HepG2 (cell line): ENCODE results near the gene GEMIN2. TPM values are rescaled to one million over a fixed set of nuclear protein-coding genes. Genes with fewer than 3 reads are reported as not detected.

ENCODE experiments used
- CBX5 ChIP-seq: sonication (generic); formaldehyde crosslinking; IDR thresholded peaks from 2 replicates; pipeline ENCODE4 v1.4.0; 2020; ENCODE audit warnings: missing genetic modification reagents, borderline replicate concordance
- CEBPG ChIP-seq: IDR thresholded peaks from 2 replicates; pipeline ENCODE4 v1.6.1; 2016
- FOXM1 ChIP-seq: sonication (generic); formaldehyde crosslinking; IDR thresholded peaks from 2 replicates; pipeline ENCODE4 v1.5.0; 2020; ENCODE audit warnings: missing genetic modification reagents
- GZF1 ChIP-seq: sonication (generic); formaldehyde crosslinking; IDR thresholded peaks from 2 replicates; pipeline ENCODE4 v1.5.1; 2020; ENCODE audit warnings: mild to moderate bottlenecking, missing genetic modification reagents
- HIVEP1 ChIP-seq: sonication (generic); formaldehyde crosslinking; IDR thresholded peaks from 2 replicates; pipeline ENCODE4 v1.4.0; 2020; ENCODE audit warnings: mild to moderate bottlenecking, missing genetic modification reagents
- IKZF1 ChIP-seq: fragments of 450-650 bp; IDR thresholded peaks from 2 replicates; pipeline ENCODE4 v1.7.1; 2016
- KAT8 ChIP-seq: IDR thresholded peaks from 2 replicates; pipeline ENCODE4 v1.6.1; 2016; ENCODE audit warnings: missing genetic modification reagents, missing compliant biosample characterization
- KDM5A ChIP-seq: fragments of 200-600 bp; sonication (generic); IDR thresholded peaks from 2 replicates; pipeline ENCODE4 v1.7.0; 2018; ENCODE audit warnings: antibody characterized with exemption, mild to moderate bottlenecking, low read length, borderline replicate concordance
- NCOR1 ChIP-seq: fragments of 200-600 bp; sonication (generic); IDR thresholded peaks from 2 replicates; pipeline ENCODE4 v1.7.0; 2017; ENCODE audit warnings: antibody characterized with exemption, low read length, borderline replicate concordance
- NFE2 ChIP-seq: sonication (generic); formaldehyde crosslinking; IDR thresholded peaks from 2 replicates; pipeline ENCODE4 v1.4.0; 2020; ENCODE audit warnings: missing genetic modification reagents
- NFIC ChIP-seq: IDR thresholded peaks from 2 replicates; pipeline ENCODE4 v1.6.1; 2012; ENCODE audit warnings: mild to moderate bottlenecking, low read length, inconsistent platforms
- PHF5A ChIP-seq: IDR thresholded peaks from one replicate; pipeline ENCODE4 v1.6.1; 2018; ENCODE audit warnings: low read depth, missing genetic modification reagents; ENCODE audit not compliant: unreplicated experiment
- RNF2 ChIP-seq: fragments of 450-650 bp; conservative IDR thresholded peaks from 2 replicates; pipeline ENCODE4 v1.6.1; 2016; ENCODE audit warnings: low read depth
- SAFB2 ChIP-seq: sonication (generic); formaldehyde crosslinking; IDR thresholded peaks from 2 replicates; pipeline ENCODE4 v1.5.1; 2020; ENCODE audit warnings: missing genetic modification reagents, low read depth, mild to moderate bottlenecking, borderline replicate concordance
- TAF15 ChIP-seq: fragments of 200-400 bp; formaldehyde crosslinking; IDR thresholded peaks from one replicate; pipeline ENCODE4 v1.6.1; 2018; ENCODE audit warnings: mild to moderate bottlenecking, low read depth, low read length; ENCODE audit not compliant: poor library complexity, severe bottlenecking
- TRIM24 ChIP-seq: sonication (generic); formaldehyde crosslinking; IDR thresholded peaks from 2 replicates; pipeline ENCODE4 v1.8.0; 2022; ENCODE audit warnings: mild to moderate bottlenecking, missing genetic modification reagents
- ZNF446 ChIP-seq: sonication (generic); formaldehyde crosslinking; IDR thresholded peaks from 2 replicates; pipeline ENCODE4 v1.5.0; 2020; ENCODE audit warnings: mild to moderate bottlenecking, missing genetic modification reagents
- ZNF564 ChIP-seq: sonication (generic); formaldehyde crosslinking; IDR thresholded peaks from 2 replicates; pipeline ENCODE4 v1.8.1; 2023; ENCODE audit warnings: mild to moderate bottlenecking, missing genetic modification reagents
- polyA plus RNA-seq, 8 experiments: library from polyadenylated mRNA; depleted of rRNA in 3 of 8; stranded (reverse) in 7 of 8; unstranded in 1 of 8; fragments of >200 nt; fragmentation: Illumina TruSeq in 4 of 8; extraction: Trizol in 4 of 8; gene quantifications; 2 replicates each; pipeline versions ENCODE4 v1.2.1 to v1.2.3, GENCODE V29; 2011 to 2016; ENCODE audit warnings: low read depth in 4 of 8, missing spikeins in 1 of 8, mixed read lengths in 1 of 8; ENCODE audit not compliant: insufficient read depth in 1 of 8
- total RNA-seq, 5 experiments: library from RNA; depleted of rRNA; stranded (reverse); fragments of >200 nt; fragmentation: Illumina TruSeq; extraction: Trizol; gene quantifications; 2 replicates each; pipeline ENCODE4 v1.2.3, GENCODE V29; 2016; ENCODE audit warnings: low read depth in 1 of 5
- TF ChIP-seq, protein P1 (sequence below): sonication (generic); formaldehyde crosslinking; IDR thresholded peaks from 2 replicates; pipeline ENCODE4 v1.8.1; 2023; ENCODE audit warnings: mild to moderate bottlenecking, inconsistent platforms, moderate library complexity, missing genetic modification reagents, borderline replicate concordance
- TF ChIP-seq, protein P2 (sequence below): sonication (generic); formaldehyde crosslinking; IDR thresholded peaks from 2 replicates; pipeline ENCODE4 v1.8.1; 2022; ENCODE audit warnings: low read depth, mild to moderate bottlenecking, missing genetic modification reagents
- TF ChIP-seq, protein P3 (sequence below): sonication (generic); formaldehyde crosslinking; IDR thresholded peaks from 2 replicates; pipeline ENCODE4 v1.4.0; 2020; ENCODE audit warnings: missing genetic modification reagents, borderline replicate concordance
- TF ChIP-seq, protein P4 (sequence below): sonication (generic); formaldehyde crosslinking; conservative IDR thresholded peaks from 2 replicates; pipeline ENCODE4 v1.4.0; 2020; ENCODE audit warnings: missing genetic modification reagents
- TF ChIP-seq, protein P5 (sequence below): sonication (generic); formaldehyde crosslinking; IDR thresholded peaks from 2 replicates; pipeline ENCODE4 v1.8.1; 2023; ENCODE audit warnings: mild to moderate bottlenecking, missing genetic modification reagents, borderline replicate concordance

Gene GEMIN2
- total and polyA plus RNA-seq, 2 of the 13 experiments (the other 11 are each of a cell fraction or from before 2014, with no cell fraction given): 54.8 to 110 TPM

DNA sequence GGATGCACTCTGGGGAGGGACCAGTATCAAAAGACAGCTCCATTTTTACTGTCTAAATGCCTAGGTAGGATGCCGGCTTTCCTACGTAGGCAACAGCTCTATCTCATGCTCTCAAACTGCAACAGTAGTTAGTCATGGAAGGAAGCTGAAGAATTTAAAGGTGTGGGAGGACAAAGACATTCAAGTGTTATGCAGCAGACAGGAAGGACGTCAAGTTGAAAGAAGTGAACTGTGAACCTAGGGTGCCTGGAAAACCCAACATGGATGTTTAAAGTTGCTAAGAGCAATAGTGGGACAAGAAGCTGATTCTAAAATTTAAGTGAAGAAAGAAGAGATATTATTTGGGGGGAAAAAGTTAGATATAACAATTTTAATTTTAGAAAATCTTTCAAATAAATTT is 17.0 kb upstream of the GEMIN2 start (continued):
- TF ChIP-seq, protein P1, sequence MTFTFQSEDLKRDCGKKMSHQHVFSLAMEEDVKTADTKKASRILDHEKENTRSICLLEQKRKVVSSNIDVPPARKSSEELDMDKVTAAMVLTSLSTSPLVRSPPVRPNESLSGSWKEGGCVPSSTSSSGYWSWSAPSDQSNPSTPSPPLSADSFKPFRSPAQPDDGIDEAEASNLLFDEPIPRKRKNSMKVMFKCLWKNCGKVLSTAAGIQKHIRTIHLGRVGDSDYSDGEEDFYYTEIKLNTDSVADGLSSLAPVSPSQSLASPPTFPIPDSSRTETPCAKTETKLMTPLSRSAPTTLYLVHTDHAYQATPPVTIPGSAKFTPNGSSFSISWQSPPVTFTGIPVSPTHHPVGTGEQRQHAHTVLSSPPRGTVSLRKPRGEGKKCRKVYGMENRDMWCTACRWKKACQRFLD (CRISPR knock-in tag): no peak
- no peak for TF ChIP-seq TRIM24 (CRISPR knock-in tag)
- TF ChIP-seq, protein P2, sequence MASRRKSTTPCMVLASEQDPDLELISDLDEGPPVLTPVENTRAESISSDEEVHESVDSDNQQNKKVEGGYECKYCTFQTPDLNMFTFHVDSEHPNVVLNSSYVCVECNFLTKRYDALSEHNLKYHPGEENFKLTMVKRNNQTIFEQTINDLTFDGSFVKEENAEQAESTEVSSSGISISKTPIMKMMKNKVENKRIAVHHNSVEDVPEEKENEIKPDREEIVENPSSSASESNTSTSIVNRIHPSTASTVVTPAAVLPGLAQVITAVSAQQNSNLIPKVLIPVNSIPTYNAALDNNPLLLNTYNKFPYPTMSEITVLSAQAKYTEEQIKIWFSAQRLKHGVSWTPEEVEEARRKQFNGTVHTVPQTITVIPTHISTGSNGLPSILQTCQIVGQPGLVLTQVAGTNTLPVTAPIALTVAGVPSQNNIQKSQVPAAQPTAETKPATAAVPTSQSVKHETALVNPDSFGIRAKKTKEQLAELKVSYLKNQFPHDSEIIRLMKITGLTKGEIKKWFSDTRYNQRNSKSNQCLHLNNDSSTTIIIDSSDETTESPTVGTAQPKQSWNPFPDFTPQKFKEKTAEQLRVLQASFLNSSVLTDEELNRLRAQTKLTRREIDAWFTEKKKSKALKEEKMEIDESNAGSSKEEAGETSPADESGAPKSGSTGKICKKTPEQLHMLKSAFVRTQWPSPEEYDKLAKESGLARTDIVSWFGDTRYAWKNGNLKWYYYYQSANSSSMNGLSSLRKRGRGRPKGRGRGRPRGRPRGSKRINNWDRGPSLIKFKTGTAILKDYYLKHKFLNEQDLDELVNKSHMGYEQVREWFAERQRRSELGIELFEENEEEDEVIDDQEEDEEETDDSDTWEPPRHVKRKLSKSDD (CRISPR knock-in tag): no peak
- TF ChIP-seq ZNF564 (CRISPR knock-in tag): no peak
- TF ChIP-seq RNF2: no peak
- TF ChIP-seq, protein P3, sequence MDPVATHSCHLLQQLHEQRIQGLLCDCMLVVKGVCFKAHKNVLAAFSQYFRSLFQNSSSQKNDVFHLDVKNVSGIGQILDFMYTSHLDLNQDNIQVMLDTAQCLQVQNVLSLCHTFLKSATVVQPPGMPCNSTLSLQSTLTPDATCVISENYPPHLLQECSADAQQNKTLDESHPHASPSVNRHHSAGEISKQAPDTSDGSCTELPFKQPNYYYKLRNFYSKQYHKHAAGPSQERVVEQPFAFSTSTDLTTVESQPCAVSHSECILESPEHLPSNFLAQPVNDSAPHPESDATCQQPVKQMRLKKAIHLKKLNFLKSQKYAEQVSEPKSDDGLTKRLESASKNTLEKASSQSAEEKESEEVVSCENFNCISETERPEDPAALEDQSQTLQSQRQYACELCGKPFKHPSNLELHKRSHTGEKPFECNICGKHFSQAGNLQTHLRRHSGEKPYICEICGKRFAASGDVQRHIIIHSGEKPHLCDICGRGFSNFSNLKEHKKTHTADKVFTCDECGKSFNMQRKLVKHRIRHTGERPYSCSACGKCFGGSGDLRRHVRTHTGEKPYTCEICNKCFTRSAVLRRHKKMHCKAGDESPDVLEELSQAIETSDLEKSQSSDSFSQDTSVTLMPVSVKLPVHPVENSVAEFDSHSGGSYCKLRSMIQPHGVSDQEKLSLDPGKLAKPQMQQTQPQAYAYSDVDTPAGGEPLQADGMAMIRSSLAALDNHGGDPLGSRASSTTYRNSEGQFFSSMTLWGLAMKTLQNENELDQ (CRISPR knock-in tag): no peak
- TF ChIP-seq CBX5: no peak
- TF ChIP-seq TAF15: no peak
- TF ChIP-seq NFE2 (CRISPR knock-in tag): no peak
- TF ChIP-seq HIVEP1 (CRISPR knock-in tag): no peak
- no peak for TF ChIP-seq FOXM1 (CRISPR knock-in tag)
- TF ChIP-seq KDM5A: peak; percentile 25; the same call in 1 of the 2 replicates
- peak; percentile 74; the same call in 1 of the 2 replicates for TF ChIP-seq NCOR1
- TF ChIP-seq IKZF1: no peak
- TF ChIP-seq, protein P4, sequence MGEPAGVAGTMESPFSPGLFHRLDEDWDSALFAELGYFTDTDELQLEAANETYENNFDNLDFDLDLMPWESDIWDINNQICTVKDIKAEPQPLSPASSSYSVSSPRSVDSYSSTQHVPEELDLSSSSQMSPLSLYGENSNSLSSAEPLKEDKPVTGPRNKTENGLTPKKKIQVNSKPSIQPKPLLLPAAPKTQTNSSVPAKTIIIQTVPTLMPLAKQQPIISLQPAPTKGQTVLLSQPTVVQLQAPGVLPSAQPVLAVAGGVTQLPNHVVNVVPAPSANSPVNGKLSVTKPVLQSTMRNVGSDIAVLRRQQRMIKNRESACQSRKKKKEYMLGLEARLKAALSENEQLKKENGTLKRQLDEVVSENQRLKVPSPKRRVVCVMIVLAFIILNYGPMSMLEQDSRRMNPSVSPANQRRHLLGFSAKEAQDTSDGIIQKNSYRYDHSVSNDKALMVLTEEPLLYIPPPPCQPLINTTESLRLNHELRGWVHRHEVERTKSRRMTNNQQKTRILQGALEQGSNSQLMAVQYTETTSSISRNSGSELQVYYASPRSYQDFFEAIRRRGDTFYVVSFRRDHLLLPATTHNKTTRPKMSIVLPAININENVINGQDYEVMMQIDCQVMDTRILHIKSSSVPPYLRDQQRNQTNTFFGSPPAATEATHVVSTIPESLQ (CRISPR knock-in tag): no peak
- TF ChIP-seq GZF1: no peak
- TF ChIP-seq, protein P5, sequence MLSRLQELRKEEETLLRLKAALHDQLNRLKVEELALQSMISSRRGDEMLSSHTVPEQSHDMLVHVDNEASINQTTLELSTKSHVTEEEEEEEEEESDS (CRISPR knock-in tag): no peak
- TF ChIP-seq PHF5A: no peak
- peak; percentile 39; the same call in 1 of the 2 replicates for TF ChIP-seq CEBPG (CRISPR knock-in tag)
- TF ChIP-seq SAFB2 (CRISPR knock-in tag): no peak
- TF ChIP-seq KAT8 (CRISPR knock-in tag): peak; percentile 50; the same call in 1 of the 2 replicates
- no peak for TF ChIP-seq ZNF446 (CRISPR knock-in tag)
- TF ChIP-seq NFIC: peak; percentile 26; the same call in 1 of the 2 replicates
